K562 treated with DMSO at 1 percent for 12 hours (cell line): ENCODE data around the gene MUSK. TPM values are rescaled to one million over a fixed set of nuclear protein-coding genes. Genes with fewer than 3 reads are reported as not detected.

ENCODE experiments used
- total RNA-seq: library from RNA; unstranded; fragments of 300-600 nt; gene quantifications from 2 replicates; pipeline ENCODE4 v1.2.3, GENCODE V29; 2022; ENCODE audit not compliant: insufficient read depth

The MUSK gene
- total RNA-seq: not detected in 2 replicates

DNA sequence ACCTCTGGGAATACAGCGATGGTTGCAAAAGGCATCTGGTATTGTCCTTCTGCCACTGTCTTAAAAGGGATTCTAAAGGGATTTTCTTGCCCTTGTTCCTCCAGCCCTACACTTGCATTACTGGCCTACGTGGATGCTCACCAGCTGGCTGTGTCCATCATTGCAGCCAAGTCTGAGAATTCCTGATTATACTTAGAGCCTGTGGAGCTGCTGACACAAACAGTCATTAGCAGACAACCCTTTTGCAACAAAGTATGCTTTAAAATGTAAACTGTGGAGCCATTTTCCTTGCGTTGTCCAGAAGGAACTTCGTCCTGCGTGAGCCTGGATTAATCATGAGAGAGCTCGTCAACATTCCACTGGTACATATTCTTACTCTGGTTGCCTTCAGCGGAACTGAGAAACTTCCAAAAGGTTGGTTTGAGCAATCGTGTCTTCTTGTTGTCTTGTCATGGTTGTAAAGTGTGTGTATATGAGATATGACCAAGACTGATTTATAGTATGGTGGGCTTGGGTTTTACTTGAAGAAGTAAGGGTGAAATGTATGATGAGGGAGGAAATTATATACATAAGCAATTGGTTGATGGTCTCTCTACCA is at the start of gene MUSK:
TSS of gene MUSK (plus strand) at position 222 of the 598 bp plus-strand sequence. CDS start at position 336, 114 bp downstream.

Other genes with a start within 250 kb of the MUSK start
- gene SVEP1, start 89.0 kb upstream of the MUSK start, total RNA-seq: 0.16 and 0.60 TPM in 2 replicates